ENCODE data around the gene CYP2C9. TPM values are rescaled to one million over a fixed set of nuclear protein-coding genes. Genes with fewer than 3 reads are reported as not detected.
"Not testable (repeated sequence)": the region's sequence is repeated elsewhere in the genome, so short reads cannot be mapped to it uniquely, and the experiment has no call there.

Gene CYP2C9
- polyA plus RNA-seq (ENCODE audit: insufficient read depth in 1 of 5, insufficient read length in 5 of 5, low replicate concordance in 1 of 5) = under 1 TPM; 0.35 to 0.60 (median 0.41) TPM
- long read RNA-seq, donor 1 = 0 reads
- long read RNA-seq, donor 2 = 0 reads
- long read RNA-seq, donor 3, partial matches to known transcripts = 0 of 1 reads
- long read RNA-seq, donor 3, other reads (novel, unspliced or antisense) = 0 of 1 reads
- long read RNA-seq, donor 4 = 0 reads
- long read RNA-seq, donor 5 = 0 reads
- long read RNA-seq, donor 6 = 0 reads
- long read RNA-seq, donor 7 = 0 reads
- long read RNA-seq, donor 8 = 0 reads

- DNase-seq = no peak
Observed at GRCh38 chr10:94938383-94938782, at the start of gene CYP2C9. TSS of gene CYP2C9 (plus strand) at chr10:94938658. CDS start at chr10:94938683, 25 bp downstream.

- DNase-seq = no peak
Observed at GRCh38 chr10:94889123-94889522, 49.3 kb upstream of the CYP2C9 start.

GRCh38 chr10:94890264-94891022 lies 48.0 kb upstream of the CYP2C9 start:
- no peak for DNase-seq

GRCh38 chr10:94898414-94898813 lies 40.0 kb upstream of the CYP2C9 start:
- DNase-seq = not testable (repeated sequence)

GRCh38 chr10:94902080-94902479 lies 36.4 kb upstream of the CYP2C9 start:
- DNase-seq = no peak

GRCh38 chr10:94902570-94902969 lies 35.9 kb upstream of the CYP2C9 start:
- DNase-seq = no peak

GRCh38 chr10:94904506-94905148 lies 33.8 kb upstream of the CYP2C9 start:
- not testable (repeated sequence) for DNase-seq

- no peak for DNase-seq
Observed at GRCh38 chr10:94916423-94916822, 22.0 kb upstream of the CYP2C9 start.

GRCh38 chr10:94936721-94937120 lies 1.7 kb upstream of the CYP2C9 start:
- DNase-seq = no peak

GRCh38 chr10:94943432-94944103 lies 5.1 kb downstream of the CYP2C9 start:
- not testable (repeated sequence) for DNase-seq

- DNase-seq = not testable (repeated sequence)
Observed at GRCh38 chr10:94946181-94946580, 7.7 kb downstream of the CYP2C9 start.

- DNase-seq = peak; percentile 20 to 23
Observed at GRCh38 chr10:94963901-94964300, 25.4 kb downstream of the CYP2C9 start.

- DNase-seq = no peak
Observed at GRCh38 chr10:94983555-94983954, 45.1 kb downstream of the CYP2C9 start.

GRCh38 chr10:94989192-94989591 lies 50.7 kb downstream of the CYP2C9 start:
- no peak for DNase-seq

GRCh38 chr10:94991243-94991888 lies 52.9 kb downstream of the CYP2C9 start:
- no peak for DNase-seq

GRCh38 chr10:94992811-94993210 lies 54.4 kb downstream of the CYP2C9 start:
- no peak for DNase-seq

GRCh38 chr10:94997741-94998174 lies 59.3 kb downstream of the CYP2C9 start:
- no peak for DNase-seq

GRCh38 chr10:95026461-95026860 lies 88.0 kb downstream of the CYP2C9 start:
- DNase-seq = no peak

GRCh38 chr10:95031656-95032055 lies 93.2 kb downstream of the CYP2C9 start:
- DNase-seq = no peak

GRCh38 chr10:95034401-95034800 lies 95.9 kb downstream of the CYP2C9 start:
- DNase-seq = no peak

All from right lung (tissue), 10 donors.